HG02970 (cell line): ENCODE results near the gene NDST3.

Experiments used
- ATAC-seq: cut with Tn5 transposase; IDR thresholded peaks from one replicate; pipeline ENCODE4 v1.9.1; 2021; ENCODE audit warnings: mild to moderate bottlenecking, moderate library complexity, moderate number of reproducible peaks; ENCODE audit not compliant: unreplicated experiment, low FRiP score

The NDST3 gene

DNA sequence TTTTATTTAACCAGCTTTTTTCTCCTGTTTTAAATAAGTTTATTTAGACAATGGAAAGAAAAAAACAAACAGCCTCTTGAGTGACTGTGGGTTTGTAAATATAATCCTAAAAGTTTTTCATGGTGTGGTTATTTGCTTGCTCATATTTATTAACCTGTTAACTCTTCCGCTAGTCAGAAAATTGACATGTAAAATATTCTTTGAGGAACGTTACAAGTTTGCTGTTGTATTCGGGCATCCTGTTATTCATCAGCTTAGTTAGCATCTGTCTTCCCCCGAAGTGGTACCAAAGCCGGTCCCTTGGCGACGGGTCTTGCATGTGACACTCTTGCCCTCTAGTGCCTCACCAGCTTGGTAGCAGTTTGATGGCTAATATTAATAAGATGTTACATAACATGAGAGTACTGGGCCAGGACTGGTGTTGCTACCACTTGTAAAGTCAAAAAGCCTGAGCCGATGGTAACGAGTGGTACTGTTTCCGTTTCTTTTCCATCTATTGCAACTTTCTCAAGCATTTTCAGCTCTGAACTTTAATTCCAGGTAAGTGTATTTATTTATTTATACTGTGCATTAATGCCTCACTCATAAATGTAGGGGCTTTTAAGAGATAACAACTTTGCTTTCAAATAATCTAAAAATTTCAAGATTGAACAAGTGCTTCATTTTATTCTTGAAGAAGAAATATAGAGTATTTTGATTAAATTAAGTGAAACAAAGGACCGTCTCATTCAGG lies at the start of gene NDST3:
Gene NDST3 (plus strand): TSS at position 434 of the 733 bp plus-strand sequence. CDS start 19,425 bp downstream, outside the sequence.
- ATAC-seq = no peak

DNA sequence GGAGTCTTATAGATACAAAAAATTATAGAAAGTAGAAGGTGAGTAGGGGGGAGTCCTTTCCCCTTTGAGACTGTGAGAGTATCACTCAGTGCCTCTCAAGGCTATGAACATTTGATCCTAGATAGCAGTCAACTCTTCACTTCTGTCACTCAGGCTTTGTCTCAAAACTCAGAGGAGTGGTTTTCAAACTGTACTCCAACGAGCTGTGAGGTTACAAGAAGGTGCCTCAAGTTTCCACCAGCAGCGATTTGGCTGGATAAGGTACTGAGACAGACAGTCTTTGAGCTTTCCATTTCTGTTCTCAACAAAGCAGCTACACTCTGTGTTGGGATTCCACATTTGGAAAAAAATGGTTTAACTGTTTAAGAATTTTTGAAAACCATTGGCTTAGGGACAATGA lies 48.0 kb upstream of the NDST3 start:
- no peak for ATAC-seq

DNA sequence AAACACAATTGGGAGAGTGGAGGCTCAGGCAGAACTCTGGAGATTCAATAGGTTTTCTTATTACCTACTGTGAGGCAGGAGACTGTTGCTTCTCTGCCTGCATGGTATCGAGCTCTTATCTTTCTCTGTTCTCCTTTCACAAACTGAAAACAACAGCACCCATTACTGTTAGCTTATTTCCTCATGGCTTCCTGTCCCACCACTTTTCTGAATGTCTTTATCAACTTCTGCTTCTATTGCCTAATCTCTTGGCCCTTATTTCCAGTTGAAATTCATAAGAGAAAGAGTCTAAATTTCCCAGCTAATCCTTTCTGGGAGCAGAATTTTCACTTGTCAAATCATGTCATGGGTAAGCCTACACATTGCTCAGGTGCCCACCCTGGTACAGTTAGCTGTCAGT lies 46.8 kb upstream of the NDST3 start:
- ATAC-seq = no peak

- ATAC-seq = no peak
Observed at GRCh38 chr4:117996891-117997290, 37.4 kb upstream of the NDST3 start.

DNA sequence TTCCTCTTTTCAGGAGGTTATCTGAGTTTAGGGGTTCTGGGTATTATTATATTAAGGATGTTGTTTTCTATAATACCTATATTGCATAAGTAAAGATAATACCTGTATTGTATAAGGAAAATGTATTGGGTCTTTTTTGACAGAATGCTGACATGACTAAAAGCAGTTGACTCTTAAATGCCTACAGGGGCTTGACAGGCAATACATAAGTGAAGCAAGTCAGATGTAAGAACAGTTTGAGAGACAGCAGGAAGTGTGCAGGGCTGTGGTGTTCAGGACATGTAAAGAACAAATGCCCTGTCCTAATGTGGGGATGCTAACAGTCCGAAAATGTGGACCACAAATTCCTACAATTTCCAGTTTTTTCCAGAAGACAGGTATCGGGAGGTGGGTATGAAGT lies 30.2 kb upstream of the NDST3 start:
- no peak for ATAC-seq

DNA sequence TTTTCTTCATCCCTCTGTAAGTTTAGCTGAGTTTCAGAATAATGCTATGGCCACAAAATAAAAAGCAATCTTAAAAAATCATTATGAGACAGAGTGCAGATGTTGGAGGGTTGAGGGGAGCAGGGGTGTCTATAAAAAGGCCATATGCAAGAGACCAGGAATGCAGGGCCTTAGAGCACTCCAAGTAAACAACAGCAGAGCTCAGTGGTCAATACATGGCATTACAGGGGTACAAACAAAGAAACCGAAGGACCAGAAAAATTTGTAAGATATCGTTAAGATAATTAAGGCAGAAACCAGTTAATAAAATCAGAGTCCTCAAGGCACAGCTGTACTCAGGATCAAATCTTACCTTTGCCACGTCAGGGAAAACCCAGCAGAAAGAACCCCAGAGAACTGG lies 28.4 kb upstream of the NDST3 start:
- no peak for ATAC-seq

DNA sequence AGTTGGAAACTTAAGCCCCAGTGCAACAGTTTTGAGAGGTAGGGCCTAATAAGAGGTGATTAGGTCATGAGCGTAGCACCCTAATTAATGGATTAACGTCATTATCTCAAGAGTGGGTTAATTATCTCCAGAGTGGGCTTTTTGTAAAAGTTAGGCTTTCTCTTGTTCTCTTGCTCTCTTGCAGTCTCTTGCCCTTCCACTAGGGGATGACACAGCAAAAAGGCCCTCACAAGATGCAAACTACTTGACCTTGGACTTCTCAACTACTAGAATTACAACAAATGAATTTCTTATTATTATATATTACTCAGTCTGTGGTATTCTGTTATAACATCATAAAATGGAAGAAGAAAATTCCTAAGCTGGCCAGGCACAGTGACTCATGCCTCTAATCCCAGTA lies 22.1 kb upstream of the NDST3 start:
- ATAC-seq = no peak

DNA sequence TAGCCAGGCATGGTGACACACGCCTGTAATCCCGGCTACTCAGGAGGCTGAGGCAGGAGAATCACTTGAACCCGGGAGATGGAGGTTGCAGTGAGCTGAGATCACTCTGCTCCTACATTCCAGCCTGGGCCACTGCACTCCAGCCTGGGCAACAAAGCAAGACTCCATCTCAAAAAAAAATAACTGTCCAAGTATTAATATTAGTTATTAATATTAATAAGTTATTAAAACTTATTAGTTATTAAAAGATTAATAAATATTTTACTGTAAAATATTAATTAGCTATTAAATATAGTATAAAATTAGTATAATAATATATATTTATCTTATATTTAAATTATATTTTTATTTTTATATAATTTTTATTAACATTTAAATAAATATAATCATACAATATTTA lies 19.5 kb upstream of the NDST3 start:
- no peak for ATAC-seq

DNA sequence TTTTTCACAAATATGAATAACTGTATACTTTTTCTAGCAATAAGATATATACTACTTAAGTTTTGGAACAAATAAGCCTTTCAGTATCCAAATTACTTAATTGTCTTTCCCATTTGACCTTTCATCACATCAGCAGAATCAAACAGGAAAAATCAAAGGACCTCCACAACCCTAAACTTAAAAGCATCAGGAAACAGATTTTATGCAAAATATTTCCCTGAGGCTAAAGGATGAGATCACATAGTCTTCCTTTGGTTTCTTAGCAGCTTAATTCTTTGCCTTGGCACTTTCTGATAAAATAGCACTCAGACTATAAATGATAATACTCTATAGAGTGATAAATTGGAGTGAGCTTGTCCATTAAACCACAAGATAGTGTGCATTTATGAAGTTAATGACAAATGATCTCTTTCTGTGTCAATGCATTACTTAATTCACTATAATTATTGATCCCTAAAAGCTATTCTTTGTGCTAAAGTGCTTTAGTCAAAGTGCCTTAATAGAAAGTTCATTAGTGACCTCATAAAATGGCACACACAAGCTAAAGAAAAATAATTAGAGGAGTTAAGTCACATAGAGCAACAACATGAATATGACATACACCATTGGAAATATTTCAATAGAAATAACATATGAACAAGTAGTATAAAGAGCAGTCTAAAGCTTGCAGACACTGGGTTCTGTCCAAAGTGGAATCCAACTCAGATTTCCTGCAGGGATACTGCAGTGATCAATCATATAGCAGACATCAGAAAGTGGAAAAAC lies 15.7 kb upstream of the NDST3 start:
- no peak for ATAC-seq

- no peak for ATAC-seq
Observed at GRCh38 chr4:118026806-118027205, 7.5 kb upstream of the NDST3 start.

DNA sequence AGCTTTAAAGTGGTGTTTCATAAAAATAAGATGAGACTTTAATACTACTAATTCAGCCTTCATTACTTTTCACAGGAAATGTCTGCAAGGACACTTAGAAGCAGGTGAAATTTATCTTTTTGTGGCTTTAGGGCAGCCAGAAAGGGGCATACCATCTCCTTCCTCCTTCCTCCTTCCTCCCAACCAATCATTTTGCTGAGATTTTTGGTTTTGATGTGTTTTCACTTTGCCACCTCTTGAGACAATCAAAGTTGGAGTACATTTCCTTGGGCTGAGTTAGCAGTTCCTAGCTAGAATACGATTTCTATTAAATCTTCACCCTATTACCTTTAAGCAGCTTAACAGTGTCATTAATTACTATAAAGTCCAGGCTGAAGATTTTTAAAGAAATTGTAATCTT lies 5.1 kb upstream of the NDST3 start:
- ATAC-seq = no peak

DNA sequence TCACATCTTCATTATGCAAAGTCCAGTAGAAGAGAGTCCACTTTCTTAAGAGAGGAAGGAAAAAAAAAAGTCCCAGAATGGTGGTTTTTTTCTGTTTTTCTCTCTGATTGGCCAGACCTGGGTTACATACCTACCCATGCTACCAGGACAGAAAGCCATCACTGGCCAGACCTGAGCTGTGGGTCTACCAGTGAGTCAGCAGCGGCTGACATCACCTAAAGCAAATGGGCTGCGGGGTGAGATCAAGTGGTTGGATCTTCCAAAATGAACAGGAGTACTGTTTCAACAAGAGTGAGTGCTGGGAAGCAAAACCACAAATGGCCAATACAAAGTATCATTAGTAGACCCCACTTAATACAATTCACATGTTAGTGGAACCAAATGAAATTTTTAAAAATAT lies 1.6 kb upstream of the NDST3 start:
- ATAC-seq = no peak

- no peak for ATAC-seq
Observed at GRCh38 chr4:118033148-118034052, 886 bp upstream of the NDST3 start.

DNA sequence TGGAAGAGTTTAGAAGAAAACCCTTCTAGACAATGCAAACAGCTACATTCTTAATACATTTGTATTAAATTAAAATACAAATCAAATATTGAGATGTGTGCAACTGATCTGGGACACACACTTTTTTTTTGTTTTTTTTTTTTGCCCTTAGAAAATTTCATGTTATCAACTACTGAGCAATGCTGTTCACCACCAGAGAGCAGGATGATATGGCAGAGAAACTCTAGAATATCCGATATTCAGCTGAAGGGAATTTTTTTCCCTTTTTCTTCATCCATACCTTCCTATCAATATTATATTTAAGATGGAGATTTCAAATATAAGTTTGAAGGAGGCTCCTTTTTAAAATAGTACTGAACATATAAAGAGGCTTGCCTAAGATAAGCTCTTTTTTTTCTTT lies 1.0 kb downstream of the NDST3 start:
- no peak for ATAC-seq

DNA sequence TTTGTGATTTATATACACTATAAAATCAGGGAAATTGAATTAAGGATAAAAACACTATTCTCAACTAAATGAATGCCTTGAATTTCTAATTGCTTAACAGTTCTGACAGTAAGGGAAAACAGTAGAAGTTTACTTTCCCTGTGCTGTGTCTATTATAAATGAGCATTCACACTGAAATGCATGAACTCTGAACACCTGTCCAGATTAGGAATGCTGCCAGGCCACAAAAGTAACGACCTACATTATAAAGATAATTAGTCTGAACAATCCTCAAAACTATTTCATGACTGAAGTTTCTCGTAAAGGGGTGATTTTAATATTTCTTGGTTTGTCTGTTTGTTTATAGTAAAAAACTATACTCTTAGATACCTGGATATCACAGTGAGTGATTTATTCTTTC lies 2.0 kb downstream of the NDST3 start:
- no peak for ATAC-seq

GRCh38 chr4:118037955-118038354 lies 3.7 kb downstream of the NDST3 start:
- no peak for ATAC-seq

DNA sequence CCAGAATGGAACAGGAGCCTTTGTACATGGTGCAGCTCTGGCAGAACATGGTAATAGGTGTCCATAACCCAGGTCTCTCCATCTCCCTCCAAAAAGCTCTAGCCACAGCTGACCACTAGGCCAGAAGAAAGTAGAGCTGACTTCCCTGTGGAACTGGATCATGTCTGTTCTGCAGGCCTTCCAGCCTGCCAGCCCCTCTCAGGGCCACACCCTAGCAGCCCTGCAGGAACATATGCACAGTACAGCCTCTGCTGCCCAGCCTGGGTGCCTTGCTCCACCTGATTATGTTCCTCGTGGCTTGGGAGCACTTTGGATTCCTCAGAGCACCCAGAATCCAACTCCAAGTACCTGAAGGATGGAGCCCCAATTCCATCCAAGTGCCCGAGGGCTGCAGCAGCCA lies 12.0 kb downstream of the NDST3 start:
- no peak for ATAC-seq

GRCh38 chr4:118047043-118047442 lies 12.8 kb downstream of the NDST3 start:
- no peak for ATAC-seq

DNA sequence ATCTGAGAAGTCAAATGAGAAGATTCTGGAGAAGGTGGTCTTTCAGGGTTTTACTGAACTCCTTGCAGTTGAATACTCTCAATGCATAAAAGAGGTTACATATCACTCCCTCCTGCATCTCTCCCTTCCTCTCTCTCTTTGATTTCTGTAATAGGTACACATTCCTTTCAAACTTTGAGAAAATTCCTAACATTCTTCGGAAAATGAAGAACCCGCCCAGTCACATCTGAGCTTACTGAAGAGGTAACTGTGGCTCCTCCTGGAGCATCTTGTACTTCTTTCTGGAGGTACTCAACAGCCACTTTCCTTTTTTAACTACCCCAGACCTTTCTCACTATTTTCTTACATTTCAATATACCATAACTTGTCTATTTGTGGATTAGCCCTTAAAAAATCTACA lies 24.7 kb downstream of the NDST3 start:
- ATAC-seq = no peak

DNA sequence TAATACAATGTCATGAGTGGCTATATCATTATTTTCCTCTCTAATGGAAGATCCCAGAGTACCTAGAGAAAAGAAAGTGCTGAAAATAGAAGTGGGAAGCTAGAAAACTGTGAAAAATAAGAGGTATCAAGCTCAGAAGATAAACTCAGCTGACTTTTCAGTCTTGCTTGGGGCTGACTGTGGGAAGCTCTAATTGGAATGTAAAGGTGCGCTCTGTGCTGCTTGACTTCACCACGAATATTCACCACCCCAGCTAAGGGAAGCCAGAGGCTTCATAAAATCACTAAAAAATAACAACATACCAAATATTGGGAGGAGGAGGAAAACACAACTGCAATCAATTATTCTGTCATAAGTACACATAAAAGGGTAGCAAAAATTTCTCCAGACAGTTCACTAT lies 25.1 kb downstream of the NDST3 start:
- no peak for ATAC-seq
